HG03025 (cell line): Measurements from ENCODE around the gene PRKAB1.
"Not testable (repeated sequence)": the region's sequence is repeated elsewhere in the genome, so short reads cannot be mapped to it uniquely, and the experiment has no call there.

ENCODE experiments used
- ATAC-seq: cut with Tn5 transposase; IDR thresholded peaks from one replicate; pipeline ENCODE4 v1.9.1; 2021; ENCODE audit warnings: mild to moderate bottlenecking, moderate library complexity; ENCODE audit not compliant: unreplicated experiment, low FRiP score

Gene PRKAB1, protein sequence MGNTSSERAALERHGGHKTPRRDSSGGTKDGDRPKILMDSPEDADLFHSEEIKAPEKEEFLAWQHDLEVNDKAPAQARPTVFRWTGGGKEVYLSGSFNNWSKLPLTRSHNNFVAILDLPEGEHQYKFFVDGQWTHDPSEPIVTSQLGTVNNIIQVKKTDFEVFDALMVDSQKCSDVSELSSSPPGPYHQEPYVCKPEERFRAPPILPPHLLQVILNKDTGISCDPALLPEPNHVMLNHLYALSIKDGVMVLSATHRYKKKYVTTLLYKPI

DNA sequence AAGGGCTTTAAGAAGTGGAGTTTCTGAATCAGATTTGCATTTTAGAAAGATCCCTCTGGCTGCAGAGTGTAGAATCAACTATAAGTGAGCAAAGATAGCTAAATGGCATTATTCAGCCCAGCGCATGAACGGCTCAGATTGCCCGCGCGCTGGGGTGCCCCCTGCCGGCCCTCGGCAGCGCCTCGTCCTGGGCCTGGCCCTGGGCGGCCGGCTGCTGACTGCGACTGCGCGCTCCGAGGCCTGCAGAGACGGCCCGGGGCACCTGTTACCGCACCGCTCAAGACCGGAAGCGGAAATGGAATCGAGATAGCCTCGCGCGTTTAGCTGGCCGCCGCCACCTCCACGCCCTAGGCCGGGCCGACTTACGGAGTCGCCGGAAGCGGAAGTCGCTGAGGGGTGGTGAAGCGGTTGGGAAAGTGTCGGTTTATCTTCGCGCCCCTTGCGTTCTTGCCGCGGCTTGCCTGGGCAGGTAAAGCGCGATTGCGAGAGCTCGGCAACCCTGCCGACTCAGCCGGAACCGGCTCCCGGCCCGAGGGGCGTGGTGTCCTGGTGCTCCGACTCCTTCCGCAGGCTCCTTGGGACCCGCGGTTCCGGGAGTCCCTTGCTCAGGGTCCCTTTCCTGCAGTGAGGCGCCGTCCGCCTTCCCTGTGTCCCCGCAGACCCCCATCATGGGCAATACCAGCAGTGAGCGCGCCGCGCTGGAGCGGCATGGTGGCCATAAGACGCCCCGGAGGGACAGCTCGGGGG lies at the start of gene PRKAB1:
PRKAB1 (plus strand) TSS at position 557 of the 747 bp plus-strand sequence; CDS start at position 669, 112 bp downstream.
- ATAC-seq, result peak; percentile 94

DNA sequence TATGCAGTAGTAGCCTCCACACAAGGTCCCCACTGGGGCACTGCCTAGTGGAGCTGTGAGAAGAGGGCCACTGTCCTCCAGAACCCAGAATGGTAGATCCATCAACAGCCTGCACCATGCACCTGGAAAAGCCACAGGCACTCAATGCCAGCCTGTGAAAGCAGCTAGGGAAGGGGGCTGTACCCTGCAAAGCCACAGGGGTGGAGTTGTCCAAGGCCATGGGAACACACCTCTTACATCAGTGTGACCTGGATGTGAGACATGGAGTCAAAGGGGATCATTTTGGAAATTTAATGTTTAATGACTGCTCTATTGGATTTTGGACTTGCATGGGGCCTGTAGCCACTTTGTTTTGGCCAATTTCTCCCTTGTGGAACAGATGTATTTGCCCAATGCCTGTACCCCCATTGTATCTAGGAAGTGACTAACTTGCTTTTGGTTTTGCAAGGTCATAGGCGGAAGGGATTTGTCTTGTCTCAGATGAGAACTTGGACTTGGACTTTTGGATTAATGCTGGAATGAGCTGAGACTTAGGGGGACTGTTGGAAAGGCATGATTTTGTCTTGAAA lies 49.5 kb upstream of the PRKAB1 start:
- not testable (repeated sequence) for ATAC-seq

DNA sequence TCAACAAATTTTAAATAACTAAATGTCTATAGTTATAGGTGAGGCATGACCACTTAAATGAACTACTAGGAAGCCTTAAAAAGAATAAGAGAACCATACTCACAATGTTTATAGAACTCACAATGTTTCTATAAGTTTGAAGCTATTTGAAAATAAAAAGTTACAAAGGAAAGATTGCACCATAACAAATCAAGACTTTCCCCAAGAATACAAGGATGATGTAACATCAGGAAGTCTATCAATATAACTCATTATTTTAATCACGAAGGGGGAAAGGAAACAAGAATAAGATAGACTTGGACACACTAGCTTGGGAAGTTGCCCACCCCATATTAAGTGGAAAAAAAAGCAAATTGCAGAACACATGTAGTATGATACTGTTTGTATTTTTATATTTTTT lies 47.4 kb upstream of the PRKAB1 start:
- ATAC-seq, result no peak

DNA sequence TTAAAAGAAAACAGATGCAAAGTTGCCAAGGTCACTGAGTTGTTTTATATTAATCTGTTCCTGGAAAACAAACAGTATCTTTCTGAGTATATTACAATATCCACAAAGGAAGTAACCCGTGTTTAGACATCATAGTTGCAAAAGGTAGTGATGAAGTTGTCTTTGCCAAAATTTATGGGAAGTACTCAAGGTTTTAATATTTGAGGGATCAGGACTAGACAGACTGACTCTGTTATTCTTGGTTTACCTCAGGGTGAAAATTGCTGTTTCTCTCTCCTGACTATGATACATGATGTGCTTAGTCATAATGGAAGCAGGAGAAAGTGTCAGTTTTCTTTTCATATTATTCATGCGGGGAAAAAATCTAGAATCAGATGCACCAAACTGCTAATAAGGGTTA lies 46.1 kb upstream of the PRKAB1 start:
- no peak for ATAC-seq

DNA sequence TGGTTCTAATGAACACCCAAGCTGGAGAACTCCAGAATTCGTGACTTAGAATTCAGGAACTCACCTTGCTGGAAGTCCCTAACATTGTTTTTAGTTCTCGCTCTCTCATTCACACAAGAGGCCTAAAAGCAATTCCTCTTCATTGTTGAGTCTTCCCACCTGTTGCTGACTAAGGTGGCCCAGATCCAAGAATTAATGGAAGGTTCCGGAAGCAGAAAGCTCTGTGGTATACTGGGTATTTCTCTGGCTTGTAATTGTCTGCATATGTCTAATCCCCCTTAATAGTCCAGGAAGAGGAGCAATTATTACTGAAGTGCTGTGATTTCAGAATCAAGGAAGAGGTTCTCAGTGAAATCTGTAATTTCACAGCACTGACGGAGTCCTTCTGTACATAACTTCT lies 43.0 kb upstream of the PRKAB1 start:
- ATAC-seq, result no peak

DNA sequence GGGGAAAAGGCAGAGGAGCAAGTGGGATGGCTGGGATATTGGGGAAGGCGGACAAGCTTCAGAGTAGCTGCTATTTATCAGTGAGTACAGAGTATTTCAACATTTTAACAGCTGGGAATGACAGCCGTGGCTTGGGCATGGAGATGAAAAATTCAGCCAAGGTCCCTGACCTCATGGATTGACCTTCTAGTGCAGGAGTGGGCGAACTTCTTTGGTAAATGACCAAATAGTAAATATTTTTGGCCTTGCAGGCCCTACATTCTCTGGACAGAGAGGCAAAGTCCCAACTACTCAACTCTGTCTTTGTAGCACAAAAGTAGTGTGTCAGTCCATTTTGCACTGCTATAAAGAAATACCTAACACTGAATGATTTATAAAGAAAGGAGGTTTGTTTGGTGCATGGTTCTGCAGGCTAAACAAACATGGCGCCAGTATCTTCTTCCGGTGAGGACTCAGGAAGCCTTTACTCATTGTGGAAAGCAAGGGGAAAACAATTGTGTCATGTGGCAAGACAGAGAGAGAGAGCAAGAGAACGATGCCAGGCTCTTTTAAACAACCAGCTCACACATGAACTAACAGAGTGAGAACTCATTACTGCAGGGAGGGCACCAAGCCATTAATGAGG lies 40.8 kb upstream of the PRKAB1 start:
- no peak for ATAC-seq

DNA sequence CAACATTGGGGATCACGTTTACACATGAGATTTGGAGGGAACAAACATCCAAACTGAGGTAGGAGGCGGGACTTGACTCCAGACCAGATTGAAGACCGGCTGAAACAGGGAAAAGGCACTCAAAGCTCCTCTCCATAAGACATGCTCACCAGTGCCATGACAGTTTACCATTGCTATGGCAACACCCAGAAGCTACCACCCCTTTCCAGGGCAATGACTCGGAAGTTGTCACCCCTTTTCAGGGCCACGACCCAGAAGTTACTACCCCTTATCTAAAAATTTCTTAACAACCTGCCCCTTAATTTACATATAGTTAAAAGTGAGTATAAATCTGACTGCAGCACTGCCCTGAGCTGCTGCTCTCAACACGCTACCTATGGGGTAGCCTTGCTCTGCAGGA lies 40.2 kb upstream of the PRKAB1 start:
- ATAC-seq, result no peak

DNA sequence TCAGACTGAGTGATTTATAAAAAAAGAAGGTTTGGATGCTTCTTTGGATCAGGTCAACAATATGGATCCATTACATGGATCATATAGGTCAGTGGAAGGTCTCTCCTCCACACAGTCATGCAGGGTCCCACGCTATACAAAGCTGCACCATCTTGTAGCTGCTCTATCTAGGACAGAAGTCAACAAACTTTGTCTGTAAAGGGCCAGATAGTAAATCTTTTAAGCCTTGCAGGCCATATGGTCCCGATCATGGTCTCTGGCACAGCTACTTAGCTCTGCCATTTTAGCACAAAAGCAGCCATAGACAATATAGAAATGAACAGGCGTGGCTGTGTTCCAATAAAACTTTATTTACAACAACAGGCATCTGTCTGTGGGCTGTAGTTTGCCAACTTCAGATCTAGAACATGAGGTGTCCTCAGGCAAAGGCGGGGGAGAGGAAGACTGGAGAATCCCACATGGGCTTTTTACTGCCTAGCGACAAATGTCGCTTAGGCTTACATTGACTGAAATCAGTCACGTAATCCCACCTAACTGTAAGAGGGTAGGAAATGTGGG lies 37.6 kb upstream of the PRKAB1 start:
- ATAC-seq, result no peak

DNA sequence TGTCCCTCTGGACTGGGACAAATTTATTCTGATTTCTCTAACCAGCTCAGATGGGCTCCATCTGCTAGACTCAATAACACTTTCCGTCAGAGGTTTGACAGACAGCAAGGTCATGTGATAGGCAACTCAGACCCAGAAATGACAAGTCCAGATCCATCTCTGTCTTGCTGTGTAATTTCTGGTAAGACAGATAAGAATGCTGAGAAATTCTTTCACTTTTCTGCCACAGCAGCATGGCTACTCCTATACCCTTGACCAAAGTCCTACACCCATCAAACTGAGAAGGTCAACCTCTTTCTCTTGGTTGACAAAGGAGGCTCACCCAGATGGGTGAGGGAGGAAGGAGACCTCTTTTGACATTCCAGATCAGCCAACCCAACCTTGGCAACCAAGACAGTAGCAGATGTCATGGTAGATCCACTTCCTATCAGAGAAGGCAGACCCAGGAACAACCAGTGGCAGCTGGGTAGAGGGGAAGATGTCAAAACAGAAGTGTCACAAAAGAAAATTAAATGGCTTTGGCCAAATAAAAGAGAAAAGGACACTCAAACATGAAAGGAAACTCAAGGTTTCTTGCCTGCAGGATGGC lies 36.9 kb upstream of the PRKAB1 start:
- ATAC-seq, result no peak

DNA sequence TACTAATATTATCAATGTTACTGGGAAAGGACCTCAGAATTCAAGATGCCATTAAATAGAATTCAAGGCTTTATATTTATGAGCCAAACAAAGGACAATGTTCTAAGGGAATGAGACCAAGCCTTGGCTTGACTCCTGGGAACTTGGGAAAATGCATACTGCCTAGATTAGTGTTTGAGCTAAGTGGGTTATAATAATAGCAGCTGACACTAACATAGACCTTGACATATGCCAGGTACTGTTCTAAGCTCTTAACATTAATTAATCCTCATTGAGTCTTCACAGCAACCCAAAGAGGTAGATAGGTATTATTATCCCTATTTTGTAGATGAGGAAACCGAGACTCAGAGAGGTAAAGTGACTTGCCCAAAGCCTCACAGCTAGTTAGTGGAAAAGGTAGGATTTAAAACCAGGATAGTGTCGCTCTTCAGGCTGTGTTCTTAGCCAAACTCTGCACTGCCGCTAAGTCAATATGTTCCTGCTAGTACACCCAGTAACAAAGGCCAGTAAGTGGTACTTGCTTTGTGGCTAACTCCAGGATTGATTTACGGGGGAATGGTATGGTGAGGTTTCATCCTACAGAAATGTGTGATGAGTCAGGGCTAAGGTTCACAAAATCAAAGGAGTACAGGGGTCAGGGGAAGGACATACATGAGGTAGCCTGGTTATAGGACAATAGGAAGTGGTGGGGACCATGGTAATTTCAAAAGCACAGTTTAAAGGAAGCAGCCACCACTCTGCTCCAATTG lies 35.8 kb upstream of the PRKAB1 start:
- ATAC-seq, result no peak

DNA sequence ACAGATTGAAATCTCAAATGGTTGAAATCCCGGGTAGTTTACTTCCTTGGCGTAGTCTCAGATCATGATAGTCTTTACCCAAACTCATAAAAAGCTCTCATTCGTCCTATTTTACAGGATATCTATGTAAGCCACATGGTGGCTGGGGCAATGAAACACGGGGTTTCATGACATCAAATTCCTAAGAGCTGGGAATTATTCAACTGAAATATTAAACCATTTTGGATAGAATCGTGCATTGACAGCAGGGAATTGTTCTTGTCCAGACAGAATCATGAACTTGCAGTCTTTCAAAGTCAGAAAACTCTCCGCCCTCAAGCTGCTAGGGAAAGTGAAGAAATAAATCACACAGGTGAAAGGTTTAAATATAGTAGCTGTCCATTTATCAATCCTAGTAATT lies 33.2 kb upstream of the PRKAB1 start:
- no peak for ATAC-seq

DNA sequence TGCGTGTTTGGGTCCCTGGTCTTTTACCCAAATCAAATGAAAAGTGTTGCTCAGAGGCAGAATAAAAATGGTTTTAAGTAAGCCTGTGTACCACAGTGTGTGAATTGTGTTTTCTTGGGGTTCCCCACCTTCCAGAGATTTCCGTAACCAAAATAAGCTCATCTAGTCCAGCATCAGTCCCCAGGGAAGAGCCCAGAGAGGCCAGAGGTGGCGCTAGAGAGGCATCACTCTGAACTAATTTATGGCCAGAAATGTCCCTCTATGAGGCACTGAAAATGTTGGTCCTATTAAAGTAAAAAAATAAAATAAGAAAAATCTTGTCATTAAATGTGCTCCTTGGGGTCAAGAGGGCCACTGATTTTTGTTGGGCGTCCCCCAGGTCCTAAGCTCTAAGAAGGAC lies 24.9 kb upstream of the PRKAB1 start:
- ATAC-seq, result no peak

DNA sequence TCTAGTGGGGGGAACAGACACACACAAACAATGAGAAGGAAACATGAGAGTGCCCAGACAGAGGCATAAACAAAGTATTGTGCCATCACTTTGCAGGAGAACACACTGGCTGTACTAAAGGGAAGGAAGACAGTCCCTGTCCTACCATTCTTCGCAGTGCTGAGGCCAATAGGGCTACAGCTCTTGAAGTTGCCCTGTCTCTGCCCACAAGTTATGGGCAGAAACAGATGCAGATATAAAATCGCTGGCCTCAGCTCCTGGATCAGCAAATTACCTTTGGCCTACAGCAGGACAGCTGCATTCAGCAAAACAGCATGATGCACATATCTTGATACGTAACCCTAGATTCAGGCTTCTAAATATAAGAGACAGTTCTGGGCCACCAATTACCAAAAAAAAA lies 23.0 kb upstream of the PRKAB1 start:
- ATAC-seq, result no peak

DNA sequence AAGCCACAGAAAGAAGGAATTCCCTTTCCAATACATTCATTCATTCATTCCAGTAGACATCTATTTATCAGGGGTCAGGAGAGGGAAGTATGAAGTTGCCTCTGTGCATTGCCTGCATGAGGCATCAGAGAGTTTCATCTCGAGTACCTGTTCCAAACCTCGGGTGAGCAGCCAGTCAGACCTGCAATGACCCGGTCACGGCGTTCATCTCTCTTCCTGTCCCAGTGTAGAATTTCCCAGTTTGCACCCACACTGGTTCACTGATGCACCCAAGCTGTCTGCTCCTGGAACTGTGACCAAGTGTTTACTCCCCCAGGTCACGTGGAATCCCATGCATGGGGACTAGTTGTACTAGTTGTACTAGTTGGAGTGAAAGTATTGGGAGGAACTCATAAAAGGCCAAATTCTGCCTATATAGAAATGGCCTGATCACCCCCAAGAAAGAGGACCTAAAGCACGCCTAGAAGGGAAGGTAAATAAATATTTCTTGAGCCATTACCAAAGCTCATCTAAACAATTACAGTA lies 22.3 kb upstream of the PRKAB1 start:
- no peak for ATAC-seq

DNA sequence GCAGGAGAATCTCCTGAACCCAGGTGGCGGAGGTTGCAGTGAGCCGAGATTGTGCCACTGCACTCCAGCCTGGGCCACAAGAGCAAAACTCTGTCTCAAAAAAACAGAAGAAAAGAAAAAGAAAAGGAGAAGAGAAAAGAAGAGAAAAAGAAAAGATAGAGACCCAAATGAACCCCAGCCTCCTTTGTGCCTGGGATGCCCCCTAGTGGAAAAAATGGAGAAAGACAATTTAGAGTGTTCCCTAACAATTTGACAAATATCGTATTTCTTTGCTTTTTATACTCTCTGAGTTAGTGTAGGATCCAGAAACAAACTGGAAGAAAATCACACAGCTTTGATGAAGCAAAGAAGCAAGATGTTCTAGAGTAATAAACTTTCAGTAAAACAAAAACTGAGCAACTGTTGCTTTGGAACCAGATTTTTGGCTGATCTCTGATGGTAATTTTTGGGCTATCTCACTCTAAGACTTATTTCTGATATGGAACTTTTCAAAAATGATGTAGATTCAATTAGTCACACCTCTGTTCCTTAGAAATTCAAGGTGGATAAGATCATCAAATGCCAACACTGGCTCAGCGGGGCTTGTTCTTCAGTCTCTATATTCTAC lies 18.6 kb upstream of the PRKAB1 start:
- ATAC-seq, result no peak

DNA sequence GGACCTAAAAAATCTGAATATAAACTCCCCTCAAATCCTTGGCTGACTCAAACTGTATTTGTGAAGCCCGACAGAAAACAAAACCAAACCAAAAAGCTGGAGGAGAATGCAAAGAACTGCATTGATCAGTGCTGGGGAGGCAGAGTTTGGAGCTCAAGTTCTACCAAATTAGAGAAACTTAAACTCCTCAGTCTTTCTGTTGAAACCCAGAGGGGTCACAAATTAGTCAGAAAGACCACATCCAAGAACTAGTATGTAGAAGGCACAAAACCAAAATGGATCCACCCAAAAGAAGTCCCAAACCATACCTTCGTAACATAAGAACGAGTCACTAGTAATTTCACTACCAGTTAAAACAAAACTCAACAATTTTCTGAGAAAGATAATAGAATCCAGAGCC lies 15.3 kb upstream of the PRKAB1 start:
- no peak for ATAC-seq

DNA sequence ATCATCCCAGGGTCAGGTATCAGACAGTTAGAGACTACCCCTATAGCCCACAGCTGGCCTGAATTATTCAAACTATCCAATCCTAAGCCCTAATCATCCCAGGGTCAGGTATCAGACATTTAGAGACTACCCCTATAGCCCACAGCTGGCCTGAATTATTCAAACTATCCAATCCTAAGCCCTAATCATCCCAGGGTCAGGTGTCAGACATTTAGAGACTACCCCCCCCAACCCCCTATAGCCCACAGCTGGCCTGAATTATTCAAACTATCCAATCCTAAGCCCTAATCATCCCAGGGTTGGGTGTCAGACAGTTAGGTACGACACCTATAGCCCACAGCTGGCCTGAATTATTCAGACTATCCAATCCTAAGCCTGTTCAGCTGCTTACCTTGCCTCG lies 10.9 kb upstream of the PRKAB1 start:
- ATAC-seq, result not testable (repeated sequence)

DNA sequence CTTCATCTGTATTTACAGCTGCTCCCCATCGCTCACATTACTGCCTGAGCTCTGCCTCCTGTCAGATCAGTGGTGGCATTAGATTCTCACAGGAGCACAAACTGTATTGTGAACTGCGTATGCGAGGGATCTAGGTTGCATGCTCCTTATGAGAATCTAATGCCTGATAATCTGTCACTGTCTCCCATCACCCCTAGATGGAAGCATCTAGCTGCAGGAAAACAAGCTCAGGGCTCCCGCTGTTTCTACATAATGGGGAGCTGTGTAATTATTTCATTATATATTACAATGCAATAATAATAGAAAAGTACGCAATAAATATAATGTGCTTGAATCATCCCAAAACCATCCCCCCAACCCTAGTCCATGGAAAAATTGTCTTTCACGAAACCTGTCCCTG lies 9.8 kb upstream of the PRKAB1 start:
- not testable (repeated sequence) for ATAC-seq

DNA sequence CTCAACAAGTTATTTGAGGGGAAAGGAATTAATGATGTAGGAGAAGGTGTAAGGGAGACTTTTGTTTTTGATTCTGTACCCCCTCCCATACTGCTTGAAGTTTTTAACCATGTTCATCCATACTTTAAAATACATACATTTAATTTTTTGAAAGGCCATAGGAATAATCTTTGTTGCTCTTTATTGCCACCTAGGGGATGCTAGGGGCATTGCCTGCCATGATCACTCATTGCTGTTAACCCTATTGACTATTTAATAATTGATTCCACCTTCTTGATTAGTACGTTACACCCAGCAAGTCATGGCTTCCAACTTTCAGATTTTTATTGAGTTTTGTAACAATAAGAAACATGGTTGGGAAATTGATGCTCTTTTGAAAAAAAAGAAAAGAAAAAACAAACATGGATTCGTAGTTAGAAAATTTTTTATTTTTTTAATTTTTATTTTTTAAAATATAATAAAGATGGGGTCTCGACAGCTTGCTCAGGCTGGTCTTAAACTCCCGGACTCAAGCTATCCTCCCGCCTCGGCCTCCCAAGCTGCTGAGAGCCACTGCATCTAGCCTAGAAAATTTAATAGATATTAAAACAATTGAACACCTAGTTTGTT lies 8.5 kb upstream of the PRKAB1 start:
- no peak for ATAC-seq
